IPS-11a (cell line): ENCODE measurements around the gene NUP58.
"Not testable (repeated sequence)": the region's sequence is repeated elsewhere in the genome, so short reads cannot be mapped to it uniquely, and the experiment has no call there.

Experiments used
- H3K4me3 ChIP-seq: one replicate; pipeline ENCODE4 v1.5.1; 2013; ENCODE audit warnings: low read depth, low read length, control low read depth

NUP58 gene

DNA sequence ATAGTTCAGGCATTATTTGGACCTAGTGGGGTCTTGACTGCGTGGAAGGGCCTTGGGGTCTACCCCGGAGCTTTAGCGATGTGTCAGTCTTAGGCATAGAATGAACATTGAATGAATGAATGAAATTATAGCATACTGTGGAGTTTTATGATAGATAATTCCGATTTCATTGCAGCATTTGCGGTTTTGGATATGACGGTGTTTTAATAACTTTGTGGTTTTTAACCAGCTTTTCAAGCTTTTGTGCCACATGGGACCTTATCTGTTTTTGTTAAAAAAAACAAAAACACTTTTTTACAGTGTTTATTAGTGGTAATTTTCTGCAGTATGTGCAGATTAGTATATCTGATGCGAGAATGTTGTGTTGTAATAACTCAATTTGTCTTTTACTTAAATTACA lies 696 bp downstream of the NUP58 start:
- H3K4me3 ChIP-seq: peak overlapping the region; percentile 99

DNA sequence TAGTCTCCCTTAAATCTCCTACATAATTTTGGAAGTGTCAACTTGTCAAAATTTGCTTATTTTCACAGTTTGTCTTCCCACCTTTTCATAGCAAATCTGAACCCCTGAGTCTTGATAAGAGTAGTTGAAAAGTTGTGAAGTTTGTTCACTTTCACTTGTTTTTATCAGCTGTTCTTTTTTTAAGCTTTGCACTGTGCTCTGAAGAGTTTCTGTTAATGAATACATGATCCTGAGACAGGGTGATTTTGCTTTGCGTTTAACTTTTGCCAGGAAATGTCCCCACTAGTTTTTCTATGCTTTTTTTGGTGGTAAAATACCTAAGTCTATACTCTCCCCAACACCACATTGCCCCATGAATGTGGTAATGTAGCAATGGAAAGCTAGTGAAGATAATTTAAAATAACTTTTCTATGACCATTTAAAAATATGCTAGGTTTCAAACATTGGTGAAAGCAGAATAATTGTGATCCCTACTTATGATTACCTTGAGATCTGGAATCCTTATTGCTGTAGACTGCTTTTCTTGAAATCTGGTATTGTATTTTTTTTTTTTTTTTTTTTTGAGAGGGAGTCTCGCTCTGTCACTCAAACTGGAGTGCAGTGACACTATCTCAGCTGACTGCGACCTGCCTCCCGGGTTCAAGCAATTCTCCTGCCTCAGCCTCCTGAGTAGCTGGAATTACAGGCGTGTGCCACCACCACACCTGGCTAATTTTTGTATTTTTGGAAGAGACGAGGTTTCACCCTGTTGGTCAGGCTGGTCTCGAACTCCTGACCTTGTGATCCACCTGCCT lies 5.4 kb downstream of the NUP58 start:
- H3K4me3 ChIP-seq: no peak overlapping the region

DNA sequence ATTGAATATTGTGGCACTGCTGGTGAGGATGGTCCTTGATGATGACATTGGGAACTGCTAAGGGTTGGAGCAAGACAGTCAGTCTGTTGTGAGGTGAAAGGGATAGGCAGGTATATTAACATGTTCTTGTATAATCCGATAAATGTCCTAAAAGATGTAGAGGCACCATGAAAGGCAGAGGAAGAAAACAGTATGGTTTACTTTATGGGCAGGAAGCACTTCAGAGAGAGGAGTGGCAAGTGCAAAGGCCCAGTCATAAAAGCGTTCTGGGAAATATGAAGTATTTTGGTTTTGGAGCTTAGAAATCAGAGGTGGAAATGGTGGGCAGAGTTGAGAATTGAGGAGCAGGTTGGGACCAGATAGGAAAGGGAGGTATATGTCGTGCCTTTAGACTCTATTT lies 9.5 kb downstream of the NUP58 start:
- H3K4me3 ChIP-seq: no peak overlapping the region

DNA sequence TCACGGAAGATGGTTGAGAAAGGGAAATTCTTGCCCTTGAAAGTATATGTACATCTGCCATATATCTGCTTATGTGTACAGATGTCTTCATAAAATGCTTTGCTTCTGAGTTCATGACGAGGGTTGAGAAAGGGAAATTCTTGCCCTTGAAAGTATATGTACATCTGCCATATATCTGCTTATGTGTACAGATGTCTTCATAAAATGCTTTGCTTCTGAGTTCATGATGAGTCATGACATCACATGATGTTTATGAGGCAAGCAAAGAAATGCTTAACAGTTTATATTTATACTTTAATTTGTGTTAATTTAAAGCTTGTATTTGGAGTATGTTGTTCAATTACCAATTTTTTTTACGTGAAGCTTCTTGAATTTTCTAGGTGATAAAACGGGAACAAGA lies 17.5 kb downstream of the NUP58 start:
- H3K4me3 ChIP-seq: not testable (repeated sequence)

DNA sequence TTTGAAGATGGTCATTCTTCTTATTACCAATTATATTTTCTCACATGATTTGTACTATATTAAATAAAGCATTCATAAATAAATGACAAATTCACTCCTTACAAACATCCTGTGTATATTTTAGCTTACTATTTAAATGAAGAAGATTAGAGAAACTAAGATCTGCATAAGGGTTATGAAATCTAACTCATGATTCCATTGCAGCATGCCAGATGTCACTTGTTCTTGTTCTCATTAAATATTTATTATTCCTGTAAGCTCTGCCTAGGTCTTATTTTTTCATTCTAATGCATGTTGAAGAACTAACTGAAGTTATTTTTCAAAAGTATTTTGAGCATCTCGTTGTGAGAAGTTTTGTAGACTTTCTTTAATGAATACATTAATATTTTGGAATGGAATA lies 18.3 kb downstream of the NUP58 start:
- no peak overlapping the region for H3K4me3 ChIP-seq

DNA sequence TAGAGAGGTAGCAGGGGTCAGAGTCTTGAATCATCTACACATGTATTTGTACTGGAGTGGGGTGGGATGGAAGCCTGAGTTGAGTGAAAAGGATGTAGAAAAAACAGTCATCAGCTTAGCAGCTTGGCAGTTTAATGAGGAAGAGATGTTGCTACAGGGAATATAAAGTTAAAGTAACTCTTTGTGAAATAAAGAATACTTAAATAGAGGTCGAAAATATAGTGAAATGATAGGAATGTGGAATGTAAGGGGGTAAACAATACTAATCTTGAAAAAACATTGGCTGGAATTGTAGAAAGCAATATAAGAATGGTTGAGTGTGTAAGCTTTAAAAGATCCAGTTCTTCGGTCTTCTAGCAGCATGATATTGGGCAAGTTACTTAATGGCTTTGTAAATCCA lies 22.7 kb downstream of the NUP58 start:
- no peak overlapping the region for H3K4me3 ChIP-seq

DNA sequence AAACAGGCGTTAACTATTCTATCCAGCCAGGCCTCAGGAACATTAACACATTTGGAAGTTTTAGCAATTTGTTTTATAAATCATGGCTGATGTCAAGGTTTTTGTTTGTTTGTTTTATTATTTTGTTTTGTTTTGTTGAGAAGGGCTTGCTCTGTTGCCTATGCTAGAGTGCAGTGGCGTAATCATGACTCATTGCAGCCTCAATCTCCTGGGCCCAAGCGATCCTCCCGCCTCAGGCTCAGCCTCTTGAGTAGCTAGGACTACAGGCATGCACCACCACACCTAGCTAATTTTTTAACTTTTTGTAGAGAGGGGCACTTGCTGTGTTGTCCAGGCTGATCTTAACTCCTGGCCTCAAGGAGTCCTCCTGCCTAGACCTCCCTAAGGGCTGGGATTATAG lies 28.3 kb downstream of the NUP58 start:
- H3K4me3 ChIP-seq: no peak overlapping the region

DNA sequence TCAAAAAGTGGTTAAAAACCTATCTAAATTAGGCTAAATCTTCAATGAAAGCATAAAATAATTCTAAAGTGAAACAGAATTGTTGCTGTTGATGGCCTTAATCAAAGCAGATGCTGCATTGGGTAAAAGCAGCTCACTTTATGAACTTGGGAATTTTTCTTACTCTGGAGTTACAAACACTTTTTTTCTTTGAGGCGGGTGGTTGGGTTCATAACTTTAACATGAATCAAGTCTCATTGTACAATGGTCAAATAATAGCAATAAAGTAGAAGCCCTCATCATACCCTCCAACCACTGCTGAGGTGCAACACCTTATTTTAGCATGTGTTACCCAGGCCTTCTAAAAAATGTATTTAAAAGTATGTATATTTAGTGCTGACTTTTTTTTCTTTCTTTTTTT lies 29.1 kb downstream of the NUP58 start:
- H3K4me3 ChIP-seq: no peak overlapping the region

DNA sequence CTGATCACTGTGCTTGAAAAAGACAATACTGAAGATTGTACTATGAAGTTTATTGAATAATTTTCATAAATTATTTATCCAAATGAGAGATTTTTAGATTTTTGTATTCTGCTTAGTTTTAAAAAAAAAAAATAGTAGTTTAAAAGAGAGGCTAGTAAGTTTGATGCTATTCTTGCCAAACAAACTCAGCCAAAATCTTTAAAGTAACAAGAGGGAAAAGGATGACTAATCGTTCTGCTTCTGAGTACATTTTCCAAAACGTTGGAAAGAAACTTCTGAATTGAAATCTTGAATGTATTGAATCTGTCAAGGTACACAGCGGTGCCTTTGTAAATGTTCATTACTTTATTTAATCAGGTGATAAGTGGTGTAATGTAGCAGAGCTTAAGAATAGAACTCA lies 34.4 kb downstream of the NUP58 start:
- no peak overlapping the region for H3K4me3 ChIP-seq

DNA sequence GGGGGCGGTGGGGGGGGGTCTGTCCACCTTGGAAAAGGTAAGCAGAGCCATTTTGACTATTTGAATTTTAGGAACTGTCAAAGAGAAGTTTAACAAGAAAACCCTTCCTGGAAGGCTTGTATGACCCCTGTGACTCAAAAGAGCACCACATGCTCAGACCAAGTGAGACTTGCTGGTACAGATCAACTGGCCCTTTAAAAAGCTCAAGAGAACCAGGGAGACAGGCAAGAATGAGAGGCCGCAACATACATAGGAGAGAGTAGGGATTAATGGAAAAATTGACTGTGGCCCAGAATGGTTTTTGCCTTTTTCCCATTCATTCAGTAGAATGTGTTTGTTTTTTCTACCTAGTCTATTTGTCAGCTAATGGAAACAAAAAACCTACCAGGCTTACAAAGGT lies 44.2 kb downstream of the NUP58 start:
- no peak overlapping the region for H3K4me3 ChIP-seq

DNA sequence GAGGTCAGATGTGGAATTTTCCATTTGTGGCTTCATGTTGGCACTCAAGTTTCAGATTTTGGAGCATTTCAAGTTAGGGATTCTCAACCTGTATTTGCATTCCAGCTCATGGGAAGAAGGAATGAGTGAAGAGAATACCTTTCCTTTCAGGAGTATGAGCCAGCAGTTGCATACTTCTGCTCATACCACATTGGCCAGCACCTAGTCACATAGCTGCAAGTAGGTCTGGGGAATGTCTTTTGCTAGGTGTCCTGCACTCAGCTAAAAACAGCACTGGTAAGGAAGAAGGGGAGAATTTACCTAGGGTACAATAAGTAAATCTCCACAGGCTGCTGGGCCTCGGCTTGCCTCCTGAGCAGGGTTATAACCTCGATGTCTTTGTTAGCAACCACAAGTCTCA lies 45.7 kb downstream of the NUP58 start:
- H3K4me3 ChIP-seq: no peak overlapping the region

DNA sequence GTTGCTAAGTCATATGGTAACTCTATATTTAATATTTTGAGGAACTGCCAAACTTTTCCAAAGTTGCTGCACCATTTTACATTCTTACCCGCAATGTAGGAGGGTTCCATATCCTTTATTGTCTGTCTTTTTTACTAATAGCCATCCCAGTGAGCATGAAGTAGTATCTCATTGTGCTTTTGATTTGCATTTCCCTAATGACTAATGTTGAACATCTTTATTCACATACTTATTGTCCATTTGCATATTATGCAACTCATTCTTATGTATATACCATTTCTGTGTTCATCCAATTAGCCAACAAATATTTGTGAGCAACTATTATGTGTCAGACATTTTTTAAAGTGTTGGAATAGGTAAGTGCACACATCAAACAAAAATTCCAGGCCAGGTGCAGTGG lies 50.0 kb downstream of the NUP58 start:
- no peak overlapping the region for H3K4me3 ChIP-seq

DNA sequence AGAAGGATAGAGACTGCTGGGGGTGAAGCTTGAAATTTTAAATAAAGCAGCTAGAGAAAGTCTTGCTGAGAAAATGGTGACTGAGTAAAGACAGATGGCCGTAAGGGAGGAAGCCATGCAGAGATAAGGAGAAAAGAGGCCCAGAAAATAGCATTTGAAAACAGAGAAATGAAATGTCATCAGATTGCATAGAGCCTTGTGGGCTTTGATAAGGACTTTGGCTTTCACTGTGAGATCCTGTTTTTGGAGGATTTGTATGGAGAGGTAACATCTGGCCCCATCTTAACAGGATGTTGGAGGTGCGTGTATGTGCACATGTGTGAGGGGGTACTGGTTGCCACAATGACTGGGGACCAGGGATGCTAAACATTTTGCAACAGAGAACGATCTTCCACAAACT lies 50.8 kb downstream of the NUP58 start:
- no peak overlapping the region for H3K4me3 ChIP-seq

DNA sequence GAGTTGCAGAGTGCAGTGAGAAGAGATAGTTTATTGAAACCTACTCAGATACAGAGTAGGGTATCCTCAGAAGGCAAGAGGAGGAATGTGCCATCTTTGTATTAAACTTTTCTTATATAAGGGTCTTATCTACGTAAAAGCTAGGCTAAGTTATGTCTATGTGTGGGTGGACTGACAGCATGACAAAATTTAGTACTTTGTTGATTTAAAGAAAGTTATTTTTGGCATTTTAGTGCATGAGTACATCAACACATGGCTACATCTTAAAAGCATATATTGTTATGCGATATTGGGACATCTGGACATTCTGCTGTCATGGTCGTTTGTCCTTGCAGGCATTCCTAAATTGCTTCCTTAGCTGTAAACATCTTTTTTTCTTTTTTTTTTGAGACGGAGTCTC lies 51.4 kb downstream of the NUP58 start:
- no peak overlapping the region for H3K4me3 ChIP-seq

DNA sequence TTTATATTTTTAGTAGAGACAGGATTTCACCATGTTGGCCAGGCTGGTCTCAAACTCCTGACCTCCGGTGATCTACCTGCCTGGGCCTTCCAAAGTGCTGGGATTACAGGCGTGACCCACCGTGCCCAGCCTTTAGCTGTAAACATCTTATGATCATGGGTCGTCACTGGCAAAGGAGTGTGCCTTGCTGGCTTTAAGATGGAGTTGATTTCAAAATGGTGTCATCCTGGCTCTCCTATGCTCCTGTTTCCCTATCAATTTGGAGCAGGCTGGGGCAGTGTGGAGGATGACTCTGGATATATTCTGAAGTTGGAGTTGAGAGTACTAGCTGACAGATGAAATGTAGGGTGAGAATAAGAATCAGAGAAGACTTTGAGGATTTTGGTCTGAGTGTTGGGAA lies 51.9 kb downstream of the NUP58 start:
- H3K4me3 ChIP-seq: no peak overlapping the region

DNA sequence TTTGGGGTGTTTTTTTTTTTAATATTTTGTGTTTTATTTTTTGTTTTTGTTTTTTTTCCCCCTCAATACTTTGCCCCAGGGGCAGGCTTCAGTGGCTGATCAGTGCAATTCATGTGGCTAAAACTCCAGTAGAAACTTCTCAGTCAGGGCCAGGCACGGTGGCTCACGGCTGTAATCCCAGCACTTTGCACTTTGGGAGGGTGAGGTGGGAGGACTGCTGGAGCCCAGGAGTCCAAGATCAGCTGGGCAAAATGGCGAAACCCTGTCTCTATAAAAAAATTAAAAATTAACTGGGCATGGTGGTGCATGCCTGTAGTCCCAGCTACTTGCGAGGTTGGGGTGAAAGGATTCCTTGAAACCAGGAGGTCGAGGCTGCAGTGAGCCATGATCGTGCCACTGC lies 53.0 kb downstream of the NUP58 start:
- no peak overlapping the region for H3K4me3 ChIP-seq

DNA sequence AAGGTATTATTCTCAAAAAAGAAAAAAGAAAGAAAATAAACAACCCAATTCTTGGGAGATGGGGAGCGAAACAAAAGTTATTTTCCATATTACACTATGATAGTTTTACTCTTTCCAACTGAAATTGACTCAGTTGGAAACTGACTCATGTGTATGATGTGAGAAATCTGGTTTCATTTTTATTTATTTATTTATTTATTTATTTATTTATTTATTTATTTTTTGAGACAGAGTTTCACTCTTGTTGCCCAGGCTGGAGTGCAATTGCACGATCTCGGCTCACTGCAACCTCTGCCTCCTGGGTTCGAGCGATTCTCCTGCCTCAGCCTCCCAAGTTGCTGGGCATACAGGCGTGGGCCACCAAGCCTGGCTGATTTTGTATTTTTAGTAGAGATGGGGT lies 59.0 kb downstream of the NUP58 start:
- H3K4me3 ChIP-seq: not testable (repeated sequence)

DNA sequence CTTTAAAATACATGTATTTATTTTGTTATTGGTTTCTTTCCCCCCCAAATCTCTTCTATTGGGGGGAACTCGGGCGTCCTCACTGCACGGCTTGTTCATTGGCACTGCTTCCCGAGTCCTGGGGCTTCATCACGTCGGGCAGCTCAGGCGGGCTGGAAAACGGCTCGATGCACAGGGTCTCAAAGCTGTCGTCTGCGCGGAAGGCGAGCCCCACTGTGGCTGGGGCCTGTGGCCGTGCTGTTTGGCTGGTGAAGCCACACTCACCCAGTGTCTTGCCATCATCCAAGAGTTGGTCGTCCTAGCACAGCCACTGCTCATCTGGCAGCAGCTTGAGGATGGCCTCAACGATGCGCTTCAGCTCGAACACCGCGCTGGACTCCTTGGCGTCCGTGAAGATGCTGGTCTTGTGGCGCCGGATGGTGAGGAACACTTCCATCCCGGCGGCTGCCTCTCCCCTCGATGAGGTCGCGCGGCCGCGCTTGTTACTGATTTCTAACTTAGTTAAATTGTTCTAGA lies 64.4 kb downstream of the NUP58 start:
- no peak overlapping the region for H3K4me3 ChIP-seq

DNA sequence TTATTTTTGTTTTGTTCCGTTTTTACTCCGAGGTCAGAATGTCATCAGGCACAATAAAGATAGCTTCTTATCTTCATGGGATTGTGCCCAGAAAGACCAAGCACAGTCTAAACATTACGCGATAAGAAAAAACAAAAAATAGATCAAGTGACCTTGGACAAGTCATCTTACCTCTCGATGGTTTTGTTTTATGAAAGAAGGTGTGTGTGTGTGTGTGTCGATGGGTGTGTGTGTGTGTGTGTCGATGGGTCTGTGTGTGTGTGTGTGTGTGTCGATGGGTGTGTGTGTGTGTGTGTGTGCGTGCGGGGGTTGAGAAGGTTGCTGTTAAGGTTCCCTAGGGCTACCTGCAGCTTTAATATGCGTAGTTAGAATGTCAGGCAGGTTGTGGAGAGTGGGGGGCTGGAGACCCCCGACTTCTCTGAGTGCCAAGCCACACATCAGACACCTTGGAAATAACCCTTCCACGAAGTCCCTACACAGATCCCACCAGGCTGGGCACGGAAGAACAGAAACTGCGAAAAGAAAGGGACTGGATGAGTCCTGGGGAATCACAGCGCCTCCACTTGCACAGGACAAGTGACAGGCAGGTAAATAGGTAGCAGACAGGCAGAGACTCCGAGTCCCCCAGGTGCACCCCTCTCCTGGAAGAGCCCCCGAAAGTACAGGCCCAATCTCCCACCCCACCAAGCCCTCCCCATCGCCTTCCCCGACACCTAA lies 69.9 kb downstream of the NUP58 start:
- H3K4me3 ChIP-seq: peak overlapping the region; percentile 55

DNA sequence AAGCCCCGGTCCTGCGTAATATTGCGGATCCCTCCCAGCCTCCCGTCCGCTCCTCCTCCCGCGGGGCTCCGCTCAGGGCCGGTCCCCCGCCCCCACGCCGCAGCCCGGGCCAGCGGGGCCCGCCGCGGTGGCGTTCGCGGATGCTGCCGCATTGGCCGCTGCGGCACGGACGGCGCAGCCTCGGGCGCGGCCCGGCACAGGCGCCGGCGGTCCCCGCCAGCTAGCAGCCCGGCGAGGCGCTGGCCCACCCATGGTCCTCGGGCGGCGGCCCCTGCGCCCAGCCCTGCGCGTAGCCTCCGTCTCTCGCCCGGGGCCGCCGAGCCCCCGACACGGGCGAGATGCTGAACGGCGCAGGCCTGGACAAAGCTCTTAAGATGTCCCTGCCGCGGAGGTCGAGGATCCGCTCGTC lies 70.5 kb downstream of the NUP58 start, which contains the start of gene ATP8A2:
TSS of gene ATP8A2 (plus strand) at position 100 of the 409 bp plus-strand sequence. CDS start at position 339, 239 bp downstream.
- peak within 1 kb of the TSS; percentile 55 for H3K4me3 ChIP-seq

DNA sequence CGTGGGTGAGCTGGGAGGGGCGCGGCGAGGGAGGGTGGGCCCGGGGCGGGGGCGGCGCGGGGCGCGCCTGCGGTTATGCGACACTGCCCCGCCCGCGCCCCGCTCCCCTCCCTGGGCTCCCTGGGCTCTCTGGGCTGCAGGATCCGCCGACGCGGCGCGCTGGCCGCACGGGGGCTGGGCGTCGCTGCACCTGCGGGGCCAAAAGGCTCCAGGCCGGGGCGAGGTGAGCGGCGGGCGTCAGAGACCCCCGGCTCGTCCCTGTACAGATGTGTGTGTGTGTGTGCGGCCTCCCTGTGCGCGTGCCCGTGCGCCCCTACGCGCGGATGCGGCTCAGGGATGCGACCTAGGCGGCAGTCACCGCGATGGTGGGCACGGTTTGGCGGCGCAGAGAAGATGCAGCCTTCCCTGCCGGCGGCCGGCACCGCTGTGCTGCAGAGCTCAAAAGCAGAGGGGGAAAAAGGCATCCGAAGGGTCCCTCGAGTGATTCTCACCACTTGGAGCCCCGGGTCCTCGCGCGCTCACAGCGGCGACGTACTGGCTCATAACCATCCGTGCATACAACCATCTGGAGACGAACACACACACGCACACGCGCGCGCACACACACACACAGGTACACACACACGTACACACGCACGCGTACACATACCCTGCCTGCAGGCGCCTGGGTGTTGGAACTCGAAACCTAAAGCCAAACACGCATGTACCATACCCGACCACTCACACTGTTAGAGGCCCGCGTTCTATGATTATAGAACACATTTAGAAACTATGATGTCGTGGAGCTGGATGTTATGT lies 71.1 kb downstream of the NUP58 start:
- H3K4me3 ChIP-seq: peak overlapping the region; percentile 55
